ENCODE measurements around the gene XRCC1.
A peak's percentile ranks its signal among the peaks of the same experiment; 100 is the strongest.

Gene XRCC1

DNA sequence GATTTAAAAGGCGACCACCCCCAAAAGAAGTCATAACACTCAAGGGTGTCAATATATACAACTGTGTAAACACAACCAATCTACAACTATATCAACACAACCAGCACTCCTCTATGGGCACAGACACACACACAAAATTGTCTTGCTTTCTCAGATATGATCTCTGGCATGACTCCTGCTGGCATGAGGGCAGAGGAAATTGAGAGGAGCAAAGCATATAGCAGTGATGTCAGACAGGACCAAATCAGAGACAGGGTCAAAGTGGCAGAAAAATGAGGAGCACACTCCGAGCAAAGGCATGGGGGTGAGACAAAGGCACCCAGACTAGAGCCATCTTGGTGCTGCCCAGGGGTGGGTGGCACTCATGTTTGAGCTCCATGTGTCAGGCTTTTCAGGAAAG is 11.0 kb upstream of the XRCC1 start:
- H3K27me3 ChIP-seq (ENCODE audit: control insufficient read depth, insufficient read depth, low read length), result no peaks in the 10 kb centered on the region
- H3K9ac ChIP-seq (ENCODE audit: low read depth, low read length), result no peak overlapping the region
- no peak overlapping the region for H3K4me3 ChIP-seq (ENCODE audit: low read depth, low read length)
- no peaks in the 10 kb centered on the region for H3K9me3 ChIP-seq (ENCODE audit: control insufficient read depth, insufficient read depth, low read length)
- H3K36me3 ChIP-seq (ENCODE audit: control insufficient read depth, insufficient read depth, low read length), result peaks cover 3% of the 10 kb centered on the region
- no peaks in the 10 kb centered on the region for H3K4me1 ChIP-seq (ENCODE audit: control insufficient read depth, insufficient read depth, low read length)

DNA sequence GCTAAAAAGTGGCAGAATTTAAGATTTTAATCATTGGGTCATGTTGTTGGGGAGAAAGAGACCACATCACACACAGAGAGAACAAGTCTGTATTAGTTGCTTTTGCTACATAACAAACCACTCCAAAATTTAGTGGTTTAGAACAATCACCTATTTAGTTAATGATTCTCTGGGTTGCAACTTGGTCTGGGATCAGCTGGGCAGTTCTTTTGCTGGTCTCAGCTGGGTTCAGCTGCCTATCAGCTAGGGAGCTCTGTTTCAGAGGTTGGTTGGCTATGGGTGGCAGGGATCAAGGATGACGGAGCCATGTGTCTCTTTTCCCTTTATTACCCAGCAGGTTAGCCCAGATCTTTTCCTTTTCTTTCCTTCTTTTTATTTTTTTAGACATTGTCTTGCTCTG is 9.2 kb upstream of the XRCC1 start:
- Histone ChIP-seq H3K4me1 (ENCODE audit: control insufficient read depth, insufficient read depth, low read length) (no peaks in the 10 kb centered on the region), H3K9ac (ENCODE audit: low read depth, low read length) (no peak overlapping the region), H3K4me3 (ENCODE audit: low read depth, low read length) (no peak overlapping the region), H3K36me3 (ENCODE audit: control insufficient read depth, insufficient read depth, low read length) (no peaks in the 10 kb centered on the region), H3K27me3 (ENCODE audit: control insufficient read depth, insufficient read depth, low read length) (no peaks in the 10 kb centered on the region), H3K9me3 (ENCODE audit: control insufficient read depth, insufficient read depth, low read length) (no peaks in the 10 kb centered on the region)

DNA sequence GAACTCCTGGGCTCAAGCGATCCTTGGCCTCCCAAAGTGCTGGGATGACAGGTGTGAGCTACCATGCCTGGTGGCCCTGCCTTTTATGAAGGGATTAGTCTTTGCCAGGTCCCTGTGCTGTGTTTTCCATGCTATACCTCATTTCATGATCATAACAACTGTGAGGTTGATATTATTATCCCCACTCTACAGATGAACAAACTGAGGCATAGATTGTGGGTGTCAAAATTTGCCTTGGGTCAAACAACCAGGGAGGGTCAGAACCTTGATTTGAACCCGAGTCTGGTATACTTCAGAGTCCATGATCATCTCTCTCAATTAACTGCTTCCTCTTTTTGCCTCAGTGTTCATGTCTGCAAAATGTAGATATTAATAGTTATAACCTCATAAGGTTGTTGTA is 7.2 kb upstream of the XRCC1 start:
- no peaks in the 10 kb centered on the region for H3K4me1 ChIP-seq (ENCODE audit: control insufficient read depth, insufficient read depth, low read length)
- no peaks in the 10 kb centered on the region for H3K27me3 ChIP-seq (ENCODE audit: control insufficient read depth, insufficient read depth, low read length)
- no peak overlapping the region for H3K4me3 ChIP-seq (ENCODE audit: low read depth, low read length)
- no peak overlapping the region for H3K9ac ChIP-seq (ENCODE audit: low read depth, low read length)
- H3K9me3 ChIP-seq (ENCODE audit: control insufficient read depth, insufficient read depth, low read length), result no peaks in the 10 kb centered on the region
- H3K36me3 ChIP-seq (ENCODE audit: control insufficient read depth, insufficient read depth, low read length), result no peaks in the 10 kb centered on the region

DNA sequence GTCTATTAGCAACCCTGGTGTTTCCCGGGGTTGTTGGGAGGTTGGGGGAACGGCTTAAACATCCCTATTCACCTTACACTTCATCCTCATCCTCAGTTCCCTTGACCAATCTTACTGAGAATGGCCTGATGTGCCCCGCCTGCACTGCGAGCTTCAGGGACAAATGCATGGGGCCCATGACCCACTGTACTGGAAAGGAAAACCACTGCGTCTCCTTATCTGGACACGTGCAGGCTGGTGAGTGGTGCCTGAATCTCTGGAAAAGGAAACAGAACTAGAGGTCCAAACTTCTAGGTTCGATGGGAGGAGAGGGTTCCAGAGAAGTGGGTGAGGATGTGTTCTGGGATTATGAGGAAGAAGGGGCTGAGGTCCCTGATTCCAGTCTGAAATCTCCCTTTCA is 6.1 kb upstream of the XRCC1 start:
- H3K9ac ChIP-seq (ENCODE audit: low read depth, low read length), result no peak overlapping the region
- no peak overlapping the region for H3K4me3 ChIP-seq (ENCODE audit: low read depth, low read length)
- no peaks in the 10 kb centered on the region for H3K9me3 ChIP-seq (ENCODE audit: control insufficient read depth, insufficient read depth, low read length)
- H3K27me3 ChIP-seq (ENCODE audit: control insufficient read depth, insufficient read depth, low read length), result no peaks in the 10 kb centered on the region
- H3K36me3 ChIP-seq (ENCODE audit: control insufficient read depth, insufficient read depth, low read length), result no peaks in the 10 kb centered on the region
- peaks cover 2% of the 10 kb centered on the region for H3K4me1 ChIP-seq (ENCODE audit: control insufficient read depth, insufficient read depth, low read length)

DNA sequence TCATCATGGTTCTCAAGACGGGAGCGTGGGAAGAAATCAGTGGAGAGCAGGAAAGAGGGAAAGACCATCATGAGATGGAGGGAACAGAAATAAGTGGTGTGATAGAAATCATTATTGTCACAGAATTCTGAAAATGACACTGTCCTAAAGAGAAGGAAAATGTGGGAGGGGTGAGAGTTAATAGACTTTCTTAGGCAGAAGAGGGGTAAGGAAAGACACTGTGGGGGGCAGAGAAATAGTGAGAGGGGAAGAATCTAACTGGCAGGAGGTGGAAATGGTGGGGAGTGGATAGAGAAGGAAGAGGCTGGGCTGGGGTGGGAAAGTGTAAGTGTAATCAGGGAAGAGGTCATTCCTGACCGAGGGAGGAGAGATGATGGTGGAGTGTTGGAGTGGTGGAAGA is 3.5 kb upstream of the XRCC1 start:
- no peak overlapping the region for H3K9ac ChIP-seq (ENCODE audit: low read depth, low read length)
- H3K9me3 ChIP-seq (ENCODE audit: control insufficient read depth, insufficient read depth, low read length), result no peaks in the 10 kb centered on the region
- H3K36me3 ChIP-seq (ENCODE audit: control insufficient read depth, insufficient read depth, low read length), result peaks cover under 1% of the 10 kb centered on the region
- H3K4me1 ChIP-seq (ENCODE audit: control insufficient read depth, insufficient read depth, low read length), result peaks cover 6% of the 10 kb centered on the region
- no peaks in the 10 kb centered on the region for H3K27me3 ChIP-seq (ENCODE audit: control insufficient read depth, insufficient read depth, low read length)
- no peak overlapping the region for H3K4me3 ChIP-seq (ENCODE audit: low read depth, low read length)

DNA sequence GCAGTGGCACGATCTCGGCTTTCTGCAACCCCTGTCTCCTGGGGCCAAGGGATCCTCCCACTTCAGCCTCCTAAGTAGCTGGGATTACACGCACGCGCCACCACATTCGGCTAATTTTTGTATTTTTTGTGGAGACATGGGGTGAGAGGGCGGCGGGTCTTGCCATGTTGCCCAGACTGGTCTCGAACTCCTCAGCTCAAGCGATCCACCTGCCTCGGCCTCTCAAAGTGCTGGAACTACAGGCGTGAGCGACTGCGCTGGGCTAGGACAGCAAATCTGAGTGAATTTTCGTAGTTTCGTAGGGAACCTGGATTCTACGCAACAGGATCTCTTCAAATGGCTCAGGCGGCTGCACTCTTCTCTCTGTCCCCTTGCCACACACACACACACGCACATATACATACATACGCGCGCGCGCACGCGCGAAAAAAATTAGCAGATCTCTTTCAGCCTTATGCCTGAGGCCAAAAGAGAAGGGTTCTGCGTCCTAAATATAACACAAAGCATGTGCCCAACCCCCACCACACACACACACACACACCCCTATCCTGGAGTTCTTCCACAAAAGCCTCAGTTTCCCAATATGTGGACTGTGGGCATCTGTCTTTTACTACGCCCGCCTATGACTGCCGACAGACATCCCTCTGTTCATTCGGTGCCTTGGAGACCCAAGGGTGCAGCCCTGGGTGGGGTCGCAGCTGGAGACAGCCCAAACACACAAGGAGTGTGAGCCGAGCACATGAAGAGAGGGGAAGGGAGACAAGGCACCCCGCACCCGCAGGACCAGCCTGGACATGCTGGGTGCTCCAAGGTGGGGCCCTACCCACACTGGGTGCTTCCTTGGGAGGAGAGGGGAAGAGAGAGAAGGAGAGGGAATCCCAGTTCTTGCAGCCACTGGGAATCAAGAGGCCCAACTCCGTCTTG is 890 bp upstream of the XRCC1 start:
- Histone ChIP-seq H3K4me3 (ENCODE audit: low read depth, low read length) (peak overlapping the region; percentile 50), H3K4me1 (ENCODE audit: control insufficient read depth, insufficient read depth, low read length) (peaks cover 6% of the 10 kb centered on the region), H3K9ac (ENCODE audit: low read depth, low read length) (peak overlapping the region; percentile 47), H3K9me3 (ENCODE audit: control insufficient read depth, insufficient read depth, low read length) (no peaks in the 10 kb centered on the region), H3K27me3 (ENCODE audit: control insufficient read depth, insufficient read depth, low read length) (no peaks in the 10 kb centered on the region), H3K36me3 (ENCODE audit: control insufficient read depth, insufficient read depth, low read length) (peaks cover 2% of the 10 kb centered on the region)

DNA sequence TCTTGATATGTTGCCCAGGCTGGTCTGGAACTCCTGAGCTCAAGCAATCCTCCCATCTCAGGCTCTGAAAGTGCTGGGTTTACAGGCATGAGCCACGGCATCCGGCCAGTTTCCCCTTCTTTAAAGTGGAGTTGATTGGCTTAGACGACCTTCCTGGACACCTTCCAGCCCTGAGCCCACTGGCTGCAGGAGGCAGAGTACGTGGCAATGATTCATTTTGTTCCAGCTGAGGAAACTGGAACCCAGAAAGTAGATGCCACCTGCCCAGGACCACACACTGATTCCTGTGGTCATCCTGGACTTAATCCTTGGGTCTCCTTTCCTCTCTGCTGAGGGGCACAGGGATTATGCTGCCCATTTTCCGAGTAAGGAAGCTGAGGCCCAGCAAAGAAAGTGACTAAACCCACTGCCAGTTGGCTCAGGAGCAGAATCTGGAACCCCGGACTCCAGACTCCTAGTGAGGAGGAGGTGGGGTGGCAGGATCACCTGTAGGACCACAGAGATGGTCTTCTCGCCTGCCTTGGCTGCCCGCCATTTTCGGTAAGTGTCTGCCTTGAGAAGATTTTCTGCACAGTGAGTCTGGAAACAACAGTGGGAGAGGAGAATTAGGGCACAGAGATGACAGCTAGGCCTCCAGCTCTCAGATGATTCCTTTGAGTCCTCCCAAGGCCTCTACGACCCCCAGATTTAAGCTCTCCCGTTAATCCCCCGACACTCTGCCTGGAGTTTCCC is 737 bp downstream of the XRCC1 start:
- H3K36me3 ChIP-seq (ENCODE audit: control insufficient read depth, insufficient read depth, low read length), result peaks cover 2% of the 10 kb centered on the region
- peak overlapping the region; percentile 92 for H3K4me3 ChIP-seq (ENCODE audit: low read depth, low read length)
- peaks cover 6% of the 10 kb centered on the region for H3K4me1 ChIP-seq (ENCODE audit: control insufficient read depth, insufficient read depth, low read length)
- no peaks in the 10 kb centered on the region for H3K27me3 ChIP-seq (ENCODE audit: control insufficient read depth, insufficient read depth, low read length)
- H3K9me3 ChIP-seq (ENCODE audit: control insufficient read depth, insufficient read depth, low read length), result no peaks in the 10 kb centered on the region
- H3K9ac ChIP-seq (ENCODE audit: low read depth, low read length), result peak overlapping the region; percentile 70

DNA sequence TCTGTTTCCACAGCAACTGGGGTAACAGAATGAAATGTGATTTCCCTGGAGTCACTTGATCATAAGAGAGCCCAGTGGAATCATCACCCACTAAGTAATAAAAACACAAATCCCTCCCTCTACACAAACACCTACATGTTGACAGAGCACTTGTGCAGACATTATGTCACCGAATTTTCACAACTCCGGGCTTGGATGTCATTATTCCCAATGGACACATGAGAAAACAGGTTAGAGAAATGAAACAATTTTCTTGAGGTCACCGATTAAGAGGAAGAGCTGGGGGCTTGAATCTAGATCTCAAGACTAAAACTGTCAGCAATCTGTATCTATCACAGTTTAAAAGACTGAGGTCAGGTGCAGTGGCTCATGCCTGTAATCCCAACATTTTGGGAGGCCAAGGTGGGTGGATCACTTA is 3.1 kb downstream of the XRCC1 start:
- Histone ChIP-seq H3K9ac (ENCODE audit: low read depth, low read length) (no peak overlapping the region), H3K4me3 (ENCODE audit: low read depth, low read length) (no peak overlapping the region), H3K36me3 (ENCODE audit: control insufficient read depth, insufficient read depth, low read length) (peaks cover 2% of the 10 kb centered on the region), H3K4me1 (ENCODE audit: control insufficient read depth, insufficient read depth, low read length) (peaks cover 6% of the 10 kb centered on the region), H3K27me3 (ENCODE audit: control insufficient read depth, insufficient read depth, low read length) (no peaks in the 10 kb centered on the region), H3K9me3 (ENCODE audit: control insufficient read depth, insufficient read depth, low read length) (no peaks in the 10 kb centered on the region)

DNA sequence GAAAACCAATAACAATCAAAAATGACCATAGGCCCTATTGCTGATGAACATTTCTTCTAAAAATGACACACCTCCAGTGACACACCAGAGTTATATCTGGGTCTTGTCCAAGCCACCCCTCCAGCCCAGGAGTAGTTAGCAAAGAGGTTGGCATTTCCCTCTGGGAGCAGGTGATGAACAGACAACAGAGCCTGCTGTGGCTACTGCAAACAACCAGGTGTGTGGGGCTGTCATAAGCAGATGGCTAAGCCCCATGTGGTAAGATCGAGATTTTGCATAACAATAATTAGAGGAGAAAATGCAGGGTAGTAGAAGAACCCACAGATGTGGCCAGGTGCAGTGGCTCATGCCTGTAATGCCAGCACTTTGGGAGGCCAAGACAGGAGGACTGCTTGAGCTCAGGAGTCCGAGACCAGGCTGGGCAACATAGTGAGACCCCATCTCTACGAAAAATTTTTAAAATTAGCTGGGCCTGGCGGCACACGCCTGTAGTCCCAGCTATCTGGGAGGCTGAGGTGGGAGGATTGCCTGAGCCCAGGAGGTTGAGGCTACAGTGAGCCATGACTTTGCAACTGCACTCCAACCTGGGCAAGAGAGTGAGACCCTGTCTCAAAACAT is 5.0 kb downstream of the XRCC1 start:
- Histone ChIP-seq H3K9me3 (ENCODE audit: control insufficient read depth, insufficient read depth, low read length) (no peaks in the 10 kb centered on the region), H3K4me3 (ENCODE audit: low read depth, low read length) (no peak overlapping the region), H3K36me3 (ENCODE audit: control insufficient read depth, insufficient read depth, low read length) (peaks cover 2% of the 10 kb centered on the region), H3K4me1 (ENCODE audit: control insufficient read depth, insufficient read depth, low read length) (peaks cover 4% of the 10 kb centered on the region), H3K27me3 (ENCODE audit: control insufficient read depth, insufficient read depth, low read length) (no peaks in the 10 kb centered on the region), H3K9ac (ENCODE audit: low read depth, low read length) (no peak overlapping the region)

DNA sequence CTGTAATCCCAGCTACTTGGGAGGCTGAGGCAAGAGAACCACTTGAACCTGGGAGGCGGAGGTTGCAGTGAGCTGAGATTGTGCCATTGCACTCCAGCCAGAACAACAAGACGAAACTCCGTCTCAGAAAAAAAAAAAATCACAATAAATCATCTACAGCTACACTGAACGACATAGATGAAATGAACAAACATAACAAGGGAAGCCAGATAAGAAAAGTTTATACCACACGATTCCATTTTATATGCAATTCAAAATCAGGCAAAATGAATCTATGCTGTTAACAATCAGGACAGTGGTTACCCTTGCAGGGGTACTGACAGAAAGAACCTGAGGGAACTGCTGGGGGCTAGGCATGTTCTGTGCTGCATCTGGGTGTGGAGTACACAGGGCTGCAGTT is 5.7 kb downstream of the XRCC1 start:
- Histone ChIP-seq H3K9me3 (ENCODE audit: control insufficient read depth, insufficient read depth, low read length) (no peaks in the 10 kb centered on the region), H3K27me3 (ENCODE audit: control insufficient read depth, insufficient read depth, low read length) (no peaks in the 10 kb centered on the region), H3K9ac (ENCODE audit: low read depth, low read length) (no peak overlapping the region), H3K4me1 (ENCODE audit: control insufficient read depth, insufficient read depth, low read length) (peaks cover under 1% of the 10 kb centered on the region), H3K4me3 (ENCODE audit: low read depth, low read length) (no peak overlapping the region), H3K36me3 (ENCODE audit: control insufficient read depth, insufficient read depth, low read length) (peaks cover 2% of the 10 kb centered on the region)

DNA sequence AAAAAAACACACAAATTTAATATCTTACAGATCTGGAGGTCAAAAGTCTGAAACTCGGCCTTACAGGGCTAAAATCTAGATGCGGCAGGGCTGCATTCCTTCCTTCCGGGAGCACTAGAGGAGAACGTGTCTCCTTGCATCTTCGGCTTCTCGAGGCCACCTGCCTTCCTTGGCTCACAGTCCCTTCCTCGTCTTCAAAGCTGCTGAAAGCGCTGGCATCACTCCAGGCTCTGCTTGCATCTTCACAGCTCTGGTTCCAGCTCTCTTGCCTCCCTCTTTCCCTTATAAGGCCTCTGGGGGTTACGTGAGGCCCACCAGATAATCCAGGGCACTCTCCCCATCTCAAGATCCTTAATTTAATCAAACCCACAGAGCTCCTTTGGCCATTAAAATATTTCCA is 10.5 kb downstream of the XRCC1 start:
- H3K9me3 ChIP-seq (ENCODE audit: control insufficient read depth, insufficient read depth, low read length), result no peaks in the 10 kb centered on the region
- no peak overlapping the region for H3K9ac ChIP-seq (ENCODE audit: low read depth, low read length)
- no peaks in the 10 kb centered on the region for H3K27me3 ChIP-seq (ENCODE audit: control insufficient read depth, insufficient read depth, low read length)
- H3K4me1 ChIP-seq (ENCODE audit: control insufficient read depth, insufficient read depth, low read length), result no peaks in the 10 kb centered on the region
- no peak overlapping the region for H3K4me3 ChIP-seq (ENCODE audit: low read depth, low read length)
- H3K36me3 ChIP-seq (ENCODE audit: control insufficient read depth, insufficient read depth, low read length), result peaks cover 12% of the 10 kb centered on the region

All from iPS-15b (cell line).